Keratinocyte (primary cell): Measurements from ENCODE around the gene DPM1. TPM values are rescaled to one million over a fixed set of nuclear protein-coding genes. Genes with fewer than 3 reads are reported as not detected.

ENCODE experiments used
- DNase-seq: peaks from one replicate; pipeline ENCODE4 v3.0.0-alpha.2; 2011; ENCODE audit warnings: low read depth, missing footprints, low spot score
- FAIRE-seq: peaks from 2 replicates; lab custom pipeline; 2011; peaks lifted over from hg19 to GRCh38; lab: Jason Lieb, UNC
- H2AFZ ChIP-seq: 2 replicates; pipeline ENCODE4 v1.6.0; 2012; ENCODE audit warnings: low read length, control low read depth, inconsistent platforms; ENCODE audit not compliant: control insufficient read depth
- H3K27ac ChIP-seq: 2 replicates; pipeline ENCODE4 v1.5.1; 2011; ENCODE audit warnings: low read length; ENCODE audit not compliant: control insufficient read depth, insufficient read depth
- H3K27me3 ChIP-seq: 3 replicates; pipeline ENCODE4 v1.6.0; 2011; ENCODE audit warnings: low read length; ENCODE audit not compliant: control insufficient read depth, insufficient read depth; ENCODE audit errors: extremely low read depth
- H3K36me3 ChIP-seq, 2 experiments: 2 replicates in 1 of 2; 3 replicates in 1 of 2; pipeline ENCODE4 v1.5.1; 2011; ENCODE audit warnings: low read length in 2 of 2, mild to moderate bottlenecking in 1 of 2; ENCODE audit not compliant: control insufficient read depth in 2 of 2, insufficient read depth in 2 of 2; ENCODE audit errors: extremely low read depth in 1 of 2
- H3K4me1 ChIP-seq: 3 replicates; pipeline ENCODE4 v1.5.1; 2011; ENCODE audit warnings: low read length; ENCODE audit not compliant: control insufficient read depth, insufficient read depth; ENCODE audit errors: extremely low read depth
- H3K4me2 ChIP-seq: 3 replicates; pipeline ENCODE4 v1.6.0; 2011; ENCODE audit warnings: low read depth, low read length; ENCODE audit not compliant: control insufficient read depth, insufficient read depth; ENCODE audit errors: extremely low read depth
- H3K4me3 ChIP-seq, 3 experiments: fragments of 200-600 bp in 1 of 3; sonication (generic) in 1 of 3; 2 replicates in 2 of 3; 3 replicates in 1 of 3; pipeline ENCODE4 v1.5.1; 2011 to 2016; ENCODE audit warnings: low read length in 3 of 3, mild to moderate bottlenecking in 3 of 3, control low read depth in 2 of 3, inconsistent platforms in 1 of 3, low read depth in 1 of 3, mixed read lengths in 1 of 3, mixed run types in 1 of 3, moderate library complexity in 1 of 3; ENCODE audit not compliant: control insufficient read depth in 2 of 3, insufficient read depth in 2 of 3; ENCODE audit errors: extremely low read depth in 1 of 3
- H3K79me2 ChIP-seq: 2 replicates; pipeline ENCODE4 v1.6.0; 2012; ENCODE audit warnings: low read length; ENCODE audit not compliant: control insufficient read depth, insufficient read depth
- H3K9ac ChIP-seq: 3 replicates; pipeline ENCODE4 v1.6.0; 2011; ENCODE audit warnings: low read length; ENCODE audit not compliant: control insufficient read depth, insufficient read depth; ENCODE audit errors: extremely low read depth
- H3K9me1 ChIP-seq: 3 replicates; pipeline ENCODE4 v1.6.0; 2011; ENCODE audit warnings: low read length; ENCODE audit not compliant: control insufficient read depth, insufficient read depth; ENCODE audit errors: extremely low read depth
- H3K9me3 ChIP-seq: 2 replicates; pipeline ENCODE4 v1.5.1; 2012; ENCODE audit warnings: low read depth, low read length; ENCODE audit not compliant: control insufficient read depth
- H4K20me1 ChIP-seq: 3 replicates; pipeline ENCODE4 v1.6.0; 2011; ENCODE audit warnings: low read length; ENCODE audit not compliant: control insufficient read depth, insufficient read depth; ENCODE audit errors: extremely low read depth
- CTCF ChIP-seq, 3 experiments: IDR thresholded peaks in 1 of 3; conservative IDR thresholded peaks in 1 of 3; optimal IDR thresholded peaks in 1 of 3; 2 replicates in 2 of 3; 3 replicates in 1 of 3; pipeline versions ENCODE3 to v1.5.1; 2011; ENCODE audit warnings: low read length in 3 of 3, mild to moderate bottlenecking in 3 of 3, moderate library complexity in 2 of 3, control low read depth in 1 of 3, inconsistent platforms in 1 of 3; ENCODE audit not compliant: insufficient read depth in 2 of 3; ENCODE audit errors: extremely low read depth in 1 of 3
- EZH2 ChIP-seq: IDR thresholded peaks from one replicate; pipeline ENCODE4 v1.6.1; 2012; ENCODE audit warnings: inconsistent platforms, mild to moderate bottlenecking, low read length, moderate library complexity
- dilution Hi-C: fragments of 300-500 bp; cut with MboI; formaldehyde crosslinking; loops from one replicate; pipeline ENCODE4 v1.7.0; 2020; ENCODE audit warnings: low sequenced_read_pairs; ENCODE audit not compliant: extremely low pct_ligation_motif_present
- polyA plus RNA-seq, 5 experiments: library from polyadenylated mRNA; depleted of rRNA in 3 of 5; stranded (reverse) in 3 of 5; stranded (forward) in 1 of 5; unstranded in 1 of 5; fragments of >200 nt; gene quantifications; 1 replicate in 1 of 5; 2 replicates in 3 of 5; 3 replicates in 1 of 5; pipeline versions ENCODE4 v1.2.1 to v1.2.3, GENCODE V29; 2011 to 2012; ENCODE audit warnings: missing spikeins in 2 of 5, low read depth in 1 of 5, low replicate concordance in 1 of 5

The DPM1 gene
- polyA plus RNA-seq, 1 donor (not counting 4 experiments of a cell fraction or from before 2014, with no cell fraction given), result 99.4 TPM

- Histone ChIP-seq H3K36me3 (no peaks in the 10 kb centered on the region), H3K4me3 (no peak overlapping the region), H3K4me2 (no peak overlapping the region), H4K20me1 (no peaks in the 10 kb centered on the region), H3K27me3 (no peaks in the 10 kb centered on the region), H3K9me1 (no peaks in the 10 kb centered on the region), H3K4me1 (no peaks in the 10 kb centered on the region), H2AFZ (no peak overlapping the region), H3K9ac (no peak overlapping the region), H3K79me2 (no peaks in the 10 kb centered on the region), H3K27ac (no peak overlapping the region), H3K9me3 (no peaks in the 10 kb centered on the region)
- DNase-seq (no peak), FAIRE-seq (no peak)
- dilution Hi-C loops, result no loop called here
- TF ChIP-seq EZH2, result no peak
- TF ChIP-seq CTCF (optimal IDR thresholded peaks at IDR 0.05 in 1 of 3, IDR thresholded peaks at IDR 0.05 in 1 of 3, conservative IDR thresholded peaks at IDR 0.05 in 1 of 3; ENCODE audit: extremely low read depth in 1 of 3, insufficient read depth in 2 of 3, low read length in 3 of 3), result no peak
Measured at GRCh38 chr20:50969912-50970311, 11.6 kb upstream of the DPM1 start.

GRCh38 chr20:50969435-50969834 is 11.1 kb upstream of the DPM1 start:
- Histone ChIP-seq H3K79me2 (no peaks in the 10 kb centered on the region), H3K4me1 (no peaks in the 10 kb centered on the region), H3K9me1 (no peaks in the 10 kb centered on the region), H3K4me2 (no peak overlapping the region), H4K20me1 (no peaks in the 10 kb centered on the region), H3K36me3 (no peaks in the 10 kb centered on the region), H3K27me3 (no peaks in the 10 kb centered on the region), H3K4me3 (no peak overlapping the region), H3K9me3 (no peaks in the 10 kb centered on the region), H2AFZ (no peak overlapping the region), H3K27ac (no peak overlapping the region), H3K9ac (no peak overlapping the region)
- TF ChIP-seq CTCF (optimal IDR thresholded peaks at IDR 0.05 in 1 of 3, IDR thresholded peaks at IDR 0.05 in 1 of 3, conservative IDR thresholded peaks at IDR 0.05 in 1 of 3; ENCODE audit: extremely low read depth in 1 of 3, insufficient read depth in 2 of 3, low read length in 3 of 3) (no peak), EZH2 (no peak)
- no peak for DNase-seq
- FAIRE-seq, result no peak
- dilution Hi-C loops, result no loop called here
